H9 (cell line): ENCODE results near the gene PRR36. TPM values are rescaled to one million over a fixed set of nuclear protein-coding genes. Genes with fewer than 3 reads are reported as not detected.

Experiments used
- DNase-seq: peaks from one replicate; pipeline ENCODE4 v3.0.0-alpha.2; 2017
- H2AFZ ChIP-seq: one replicate; pipeline ENCODE4 v1.6.1; 2013; ENCODE audit warnings: mild to moderate bottlenecking, low read length, control low read depth, moderate library complexity
- H2AK5ac ChIP-seq: 2 replicates; pipeline ENCODE4 v1.6.1; 2013; ENCODE audit warnings: low read length, control low read depth, mixed read lengths; ENCODE audit not compliant: insufficient read length
- H2BK120ac ChIP-seq: one replicate; pipeline ENCODE4 v1.6.1; 2013; ENCODE audit warnings: low read depth, mild to moderate bottlenecking, low read length, control low read depth, inconsistent platforms; ENCODE audit not compliant: poor library complexity, severe bottlenecking
- H2BK12ac ChIP-seq: 2 replicates; pipeline ENCODE4 v1.6.1; 2013; ENCODE audit warnings: low read length, control low read depth, mixed read lengths, low read depth; ENCODE audit not compliant: insufficient read length
- H2BK15ac ChIP-seq: 2 replicates; pipeline ENCODE4 v1.6.1; 2013; ENCODE audit warnings: low read depth, low read length, control low read depth
- H2BK20ac ChIP-seq: one replicate; pipeline ENCODE4 v1.6.1; 2013; ENCODE audit warnings: low read depth, mild to moderate bottlenecking, low read length, control low read depth, inconsistent platforms; ENCODE audit not compliant: poor library complexity, severe bottlenecking
- H2BK5ac ChIP-seq: 2 replicates; pipeline ENCODE4 v1.6.1; 2013; ENCODE audit warnings: low read length, control low read depth, mixed read lengths; ENCODE audit not compliant: insufficient read length
- H3K14ac ChIP-seq: 2 replicates; pipeline ENCODE4 v1.6.1; 2013; ENCODE audit warnings: low read length, control low read depth; ENCODE audit not compliant: insufficient read depth
- H3K18ac ChIP-seq: 2 replicates; pipeline ENCODE4 v1.6.1; 2013; ENCODE audit warnings: low read depth, mild to moderate bottlenecking, mixed read lengths, low read length, control low read depth; ENCODE audit not compliant: insufficient read length
- H3K23ac ChIP-seq: 2 replicates; pipeline ENCODE4 v1.6.1; 2013; ENCODE audit warnings: low read length, control low read depth, mixed read lengths, low read depth; ENCODE audit not compliant: insufficient read length
- H3K23me2 ChIP-seq: 2 replicates; pipeline ENCODE4 v1.6.1; 2013; ENCODE audit warnings: low read depth, mild to moderate bottlenecking, mixed read lengths, low read length, control low read depth; ENCODE audit not compliant: insufficient read length, poor library complexity, severe bottlenecking
- H3K27ac ChIP-seq: 2 replicates; pipeline ENCODE4 v1.5.1; 2013; ENCODE audit warnings: low read length, control low read depth, mixed read lengths, low read depth; ENCODE audit not compliant: insufficient read length
- H3K27me3 ChIP-seq: 2 replicates; pipeline ENCODE4 v1.6.1; 2013; ENCODE audit warnings: low read length, control low read depth, inconsistent platforms; ENCODE audit not compliant: insufficient read depth
- H3K4ac ChIP-seq: 2 replicates; pipeline ENCODE4 v1.6.1; 2013; ENCODE audit warnings: low read depth, mild to moderate bottlenecking, control low read depth, inconsistent platforms, low read length, moderate library complexity
- H3K4me1 ChIP-seq: 2 replicates; pipeline ENCODE4 v1.6.1; 2013; ENCODE audit warnings: low read length, control low read depth, inconsistent platforms; ENCODE audit not compliant: insufficient read depth
- H3K4me2 ChIP-seq: 2 replicates; pipeline ENCODE4 v1.6.1; 2013; ENCODE audit warnings: low read length, control low read depth, mixed read lengths; ENCODE audit not compliant: insufficient read length, insufficient read depth
- H3K56ac ChIP-seq: 2 replicates; pipeline ENCODE4 v1.6.1; 2013; ENCODE audit warnings: low read depth, mild to moderate bottlenecking, mixed read lengths, low read length, control low read depth; ENCODE audit not compliant: insufficient read length
- H3K79me1 ChIP-seq: 2 replicates; pipeline ENCODE4 v1.6.1; 2013; ENCODE audit warnings: low read depth, mild to moderate bottlenecking, moderate library complexity, low read length, control low read depth, inconsistent platforms; ENCODE audit not compliant: insufficient read depth, poor library complexity, severe bottlenecking
- H3K79me2 ChIP-seq: 2 replicates; pipeline ENCODE4 v1.6.1; 2013; ENCODE audit warnings: low read length, control low read depth, inconsistent platforms; ENCODE audit not compliant: insufficient read depth
- H3K9ac ChIP-seq: 2 replicates; pipeline ENCODE4 v1.6.1; 2013; ENCODE audit warnings: low read length, control low read depth, mixed read lengths; ENCODE audit not compliant: insufficient read length; ENCODE audit errors: extremely low read depth
- H3K9me3 ChIP-seq: one replicate; pipeline ENCODE4 v1.6.1; 2013; ENCODE audit warnings: low read depth, low read length, inconsistent platforms; ENCODE audit not compliant: control insufficient read depth
- H3T11ph ChIP-seq: one replicate; pipeline ENCODE4 v1.6.1; 2013; ENCODE audit warnings: mild to moderate bottlenecking, low read length, control low read depth, inconsistent platforms
- H4K20me1 ChIP-seq: one replicate; pipeline ENCODE4 v1.6.1; 2013; ENCODE audit not compliant: control insufficient read depth, insufficient read length, insufficient read depth
- H4K5ac ChIP-seq: 2 replicates; pipeline ENCODE4 v1.6.1; 2013; ENCODE audit warnings: low read depth, mild to moderate bottlenecking, mixed read lengths, low read length, control low read depth; ENCODE audit not compliant: insufficient read length
- H4K8ac ChIP-seq: replicated peaks from 2 replicates; pipeline ENCODE4 v1.6.1; 2013; ENCODE audit warnings: low read length, control low read depth, mixed read lengths, low read depth; ENCODE audit not compliant: insufficient read length
- H4K91ac ChIP-seq: 2 replicates; pipeline ENCODE4 v1.6.1; 2013; ENCODE audit warnings: low read depth, mild to moderate bottlenecking, moderate library complexity, mixed read lengths, low read length, control low read depth; ENCODE audit not compliant: insufficient read length
- H3K27ac Mint-ChIP-seq, 3 experiments: 2 replicates in 2 of 3; 3 replicates in 1 of 3; pipeline ENCODE4 v1.8.0; 2020 to 2021; ENCODE audit warnings: mixed read lengths in 3 of 3, mild to moderate bottlenecking in 1 of 3, moderate library complexity in 1 of 3
- H3K27me3 Mint-ChIP-seq: 2 replicates; pipeline ENCODE4 v1.8.0; 2021; ENCODE audit warnings: low read depth, mild to moderate bottlenecking, moderate library complexity, mixed read lengths
- H3K36me3 Mint-ChIP-seq, 3 experiments: 2 replicates in 2 of 3; 3 replicates in 1 of 3; pipeline ENCODE4 v1.8.0; 2020 to 2021; ENCODE audit warnings: low read depth in 3 of 3, mixed read lengths in 3 of 3; ENCODE audit not compliant: insufficient read depth in 1 of 3
- H3K4me1 Mint-ChIP-seq, 2 experiments: 2 replicates each; pipeline ENCODE4 v1.8.0; 2020; ENCODE audit warnings: mixed read lengths in 2 of 2
- H3K4me3 Mint-ChIP-seq, 2 experiments: 2 replicates in 1 of 2; 3 replicates in 1 of 2; pipeline ENCODE4 v1.8.0; 2020 to 2021; ENCODE audit warnings: mild to moderate bottlenecking in 2 of 2, mixed read lengths in 2 of 2, moderate library complexity in 1 of 2
- H3K9me3 Mint-ChIP-seq, 2 experiments: 2 replicates in 1 of 2; 3 replicates in 1 of 2; pipeline ENCODE4 v1.8.0; 2020; ENCODE audit warnings: mild to moderate bottlenecking in 2 of 2, mixed read lengths in 2 of 2, moderate library complexity in 1 of 2
- CTCF ChIP-seq: fragments of 200-600 bp; sonication (generic); conservative IDR thresholded peaks from 3 replicates; pipeline ENCODE4 v1.8.0; 2021; ENCODE audit warnings: antibody characterized with exemption, mild to moderate bottlenecking
- WGBS: extraction: QIAGEN DNeasy Blood & Tissue Kit; methylation state at CpG from one replicate; pipeline ENCODE4 v1.1.7; 2013; ENCODE audit warnings: missing lambda C conversion rate, low lambda C conversion rate, mixed read lengths; ENCODE audit not compliant: insufficient read length; ENCODE audit errors: extremely low coverage; 5-methylcytosine and 5-hydroxymethylcytosine counted together
- total RNA-seq: library from RNA; stranded (reverse); gene quantifications from 2 replicates; pipeline ENCODE4 v1.2.1, GENCODE V29; 2021

Gene PRR36
- total RNA-seq, 1 experiment from 2014 or later = 20.4 TPM

- Mint-ChIP-seq H3K4me1 (peaks cover 17 to 31% of the 10 kb centered on the region in 2 experiments), H3K27me3 (peaks cover 14% of the 10 kb centered on the region), H3K27ac (peak overlapping the region in 1 of 3 experiments; percentile 99; a peak in 1 of 7 replicates), H3K9me3 (no peaks in the 10 kb centered on the region), H3K4me3 (peak overlapping the region; percentile 42 to 97), H3K36me3 (peaks cover 0 to 6% (median 5%) of the 10 kb centered on the region in 3 experiments; a peak in 4 of 7 replicates)
- Histone ChIP-seq H3K4ac (no peak overlapping the region), H3K27me3 (peaks cover 1% of the 10 kb centered on the region; the same call in 1 of the 2 replicates), H2BK12ac (no peak overlapping the region), H2BK20ac (no peak overlapping the region), H3K27ac (no peak overlapping the region), H3K79me1 (no peaks in the 10 kb centered on the region), H3K4me2 (no peak overlapping the region), H2BK15ac (no peak overlapping the region), H3T11ph (no peak overlapping the region), H4K8ac (no peak overlapping the region), H3K18ac (no peak overlapping the region), H3K56ac (no peak overlapping the region), H3K9ac (no peak overlapping the region), H3K4me1 (no peaks in the 10 kb centered on the region; the same call in 1 of the 2 replicates), H3K23ac (no peak overlapping the region), H2AFZ (no peak overlapping the region), H3K79me2 (no peaks in the 10 kb centered on the region), H4K91ac (no peak overlapping the region), H2BK5ac (no peak overlapping the region), H4K20me1 (no peaks in the 10 kb centered on the region), H2AK5ac (no peak overlapping the region), H3K14ac (no peak overlapping the region; the same call in 1 of the 2 replicates), H2BK120ac (no peak overlapping the region), H3K23me2 (peaks cover 22% of the 10 kb centered on the region), H3K9me3 (no peaks in the 10 kb centered on the region), H4K5ac (no peak overlapping the region)
- TF ChIP-seq CTCF = no peak
- WGBS = no CpG with 5 or more reads among the region's 47 CpGs
- no peak for DNase-seq
These were observed 1.6 kb downstream of the PRR36 start for GRCh38 chr19:7872306-7873204.
